NCI-H345 treated with DMSO at 0.1 percent for 48 hours (cell line): ENCODE results near the gene PACSIN1.
"Not testable (repeated sequence)": the region's sequence is repeated elsewhere in the genome, so short reads cannot be mapped to it uniquely, and the experiment has no call there.

Experiments
- DNase-seq: peaks from one replicate; lab custom pipeline; 2025; ENCODE audit not compliant: unreplicated experiment; lab: John Stamatoyannopoulos, UW

Gene PACSIN1

GRCh38 chr6:34484899-34485298 is 19.0 kb downstream of the PACSIN1 start:
- DNase-seq, result no peak

GRCh38 chr6:34485321-34486060 is 19.6 kb downstream of the PACSIN1 start:
- DNase-seq, result no peak

- no peak for DNase-seq
These were observed 20.3 kb downstream of the PACSIN1 start for GRCh38 chr6:34486106-34486740.

- DNase-seq, result not testable (repeated sequence)
These were observed 21.0 kb downstream of the PACSIN1 start for GRCh38 chr6:34486886-34487285.

- no peak for DNase-seq
These were observed 21.7 kb downstream of the PACSIN1 start for GRCh38 chr6:34487536-34487935.

- no peak for DNase-seq
These were observed 23.4 kb downstream of the PACSIN1 start for GRCh38 chr6:34489207-34489805.

GRCh38 chr6:34490390-34491090 is 24.7 kb downstream of the PACSIN1 start:
- no peak for DNase-seq

GRCh38 chr6:34491091-34491430 is 25.2 kb downstream of the PACSIN1 start:
- DNase-seq, result no peak

- DNase-seq, result no peak
These were observed 27.5 kb downstream of the PACSIN1 start for GRCh38 chr6:34493344-34493743.

GRCh38 chr6:34494973-34495372 is 29.1 kb downstream of the PACSIN1 start:
- DNase-seq, result no peak

- DNase-seq, result no peak
These were observed 30.3 kb downstream of the PACSIN1 start for GRCh38 chr6:34496103-34496685.

GRCh38 chr6:34497411-34497810 is 31.5 kb downstream of the PACSIN1 start:
- no peak for DNase-seq

- no peak for DNase-seq
These were observed 40.8 kb downstream of the PACSIN1 start for GRCh38 chr6:34506718-34507117.

GRCh38 chr6:34508425-34508824 is 42.5 kb downstream of the PACSIN1 start:
- no peak for DNase-seq

GRCh38 chr6:34509782-34510181 is 43.9 kb downstream of the PACSIN1 start:
- no peak for DNase-seq

GRCh38 chr6:34510299-34510698 is 44.4 kb downstream of the PACSIN1 start:
- no peak for DNase-seq

- DNase-seq, result no peak
These were observed 45.5 kb downstream of the PACSIN1 start for GRCh38 chr6:34511214-34511914.

- no peak for DNase-seq
These were observed 46.2 kb downstream of the PACSIN1 start for GRCh38 chr6:34511915-34512737.

- DNase-seq, result no peak
These were observed 46.9 kb downstream of the PACSIN1 start for GRCh38 chr6:34512738-34513115.

GRCh38 chr6:34513646-34514045 is 47.8 kb downstream of the PACSIN1 start:
- no peak for DNase-seq
